T-helper 2 cell (primary cell): ENCODE measurements around the gene AGPAT2.
"Not testable (repeated sequence)": the region's sequence is repeated elsewhere in the genome, so short reads cannot be mapped to it uniquely, and the experiment has no call there.

Experiments
- DNase-seq, 5 experiments: peaks; one replicate each; pipeline versions ENCODE4 v3.0.0 to v3.0.0-alpha.2; 2012 to 2022

The AGPAT2 gene

DNA sequence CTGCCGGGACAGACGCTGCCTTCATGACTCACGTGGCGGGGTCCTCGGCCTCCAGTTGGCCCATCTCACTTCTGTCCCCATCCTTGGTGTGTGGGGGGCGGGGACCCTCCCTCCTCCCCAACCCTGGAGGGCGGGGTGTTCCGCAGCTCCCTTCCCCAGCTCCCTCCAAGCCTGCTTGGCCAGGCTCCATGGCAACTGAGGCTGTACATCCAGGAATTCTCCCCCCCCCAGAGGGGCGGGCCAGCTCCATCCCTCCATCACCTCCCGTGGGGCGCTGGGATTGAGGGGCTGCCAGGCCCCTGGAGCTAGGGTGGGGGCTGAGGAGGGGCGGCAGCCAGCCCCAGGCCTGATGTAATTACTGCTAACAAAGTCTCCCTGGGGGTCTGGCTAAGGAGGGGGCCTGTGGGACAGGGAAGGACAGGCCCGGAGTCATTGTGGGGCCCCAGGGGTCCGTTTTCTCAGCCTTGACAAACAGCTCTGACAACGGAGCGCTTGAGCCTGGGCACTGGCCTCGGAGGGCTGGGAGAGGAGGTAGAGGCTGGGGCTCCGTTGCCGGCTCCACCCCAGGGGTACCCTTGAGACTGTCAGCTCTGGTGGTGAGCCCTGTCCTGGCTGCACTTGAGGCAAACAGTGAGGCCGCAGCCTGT, 33.1 kb upstream of the AGPAT2 start:
- DNase-seq, result no peak

DNA sequence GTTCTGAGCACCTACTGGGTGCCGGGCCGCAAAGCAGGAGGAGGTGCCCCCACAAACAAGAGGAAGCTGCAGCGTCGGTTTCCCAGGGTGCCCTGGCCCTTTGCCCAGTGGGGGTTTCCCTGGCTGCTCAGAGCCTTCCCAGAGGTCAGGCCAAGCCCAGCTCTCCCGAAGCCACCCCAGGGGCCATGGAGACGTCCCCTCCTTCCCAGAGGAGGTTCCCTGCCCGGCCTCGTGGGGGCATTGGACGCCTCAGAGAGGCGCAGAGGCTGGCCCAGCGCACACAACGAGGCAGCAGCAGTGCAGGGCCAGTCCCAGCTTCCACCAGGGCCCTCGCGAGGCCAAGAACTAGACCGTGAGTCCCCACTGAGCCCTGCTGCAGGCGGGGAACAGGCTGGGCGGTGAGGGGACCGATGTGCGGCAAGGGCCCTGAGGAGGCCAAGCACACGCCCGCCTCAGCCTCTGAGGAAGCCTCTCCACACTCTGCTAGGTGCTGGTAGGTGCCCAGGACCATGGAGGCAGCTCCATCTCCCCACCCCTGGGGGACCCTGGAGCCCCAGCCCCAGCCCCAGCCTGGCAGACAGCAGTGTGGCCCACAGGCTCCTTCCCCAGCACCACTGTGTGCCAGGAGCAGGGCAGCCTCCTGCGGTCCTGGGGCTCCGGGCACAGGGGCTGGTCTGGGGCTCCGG, 32.1 kb upstream of the AGPAT2 start:
- DNase-seq, result peak in 1 of 5 experiments; percentile 34

DNA sequence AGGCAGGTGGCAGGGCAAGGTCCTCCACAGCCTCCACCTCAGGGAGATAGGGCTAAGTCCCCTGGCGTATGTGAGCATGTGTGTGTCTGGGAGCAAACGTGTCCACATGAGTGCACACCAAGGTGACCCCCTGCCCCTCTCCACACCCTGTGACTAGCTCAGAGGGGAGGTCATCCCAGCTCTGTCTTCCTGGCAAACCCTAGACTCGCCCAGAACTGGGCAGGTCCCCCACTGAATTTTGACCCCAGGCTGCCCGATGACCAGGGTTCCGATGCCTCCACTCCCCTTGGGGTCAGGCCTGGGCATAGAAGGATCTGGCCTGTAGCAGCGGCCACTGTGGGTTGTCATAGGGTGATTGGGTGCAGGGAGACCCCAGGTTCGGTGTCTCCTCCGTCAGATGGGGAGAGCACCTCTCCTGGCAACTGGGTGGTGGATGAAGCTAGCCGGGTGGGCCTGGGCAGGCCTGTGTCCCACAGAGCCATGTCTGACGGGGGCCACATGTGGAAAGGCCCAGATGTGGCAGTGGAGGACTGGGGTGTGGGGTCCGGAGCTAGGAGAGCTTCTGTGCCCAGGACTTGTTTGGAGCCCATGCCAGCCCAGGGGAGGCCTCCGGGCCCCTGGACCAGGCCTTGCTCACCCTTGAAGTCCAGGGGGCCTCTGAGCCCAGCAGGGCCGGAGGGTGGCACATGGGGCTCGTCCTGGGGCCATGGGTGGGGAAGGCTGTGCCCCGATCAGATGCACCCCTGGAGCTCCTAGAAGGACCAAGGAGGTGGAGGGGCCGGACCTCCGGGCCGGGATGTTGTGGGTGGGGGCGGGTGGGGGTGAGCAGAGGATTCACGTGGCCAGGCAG, 31.3 kb upstream of the AGPAT2 start:
- no peak for DNase-seq

DNA sequence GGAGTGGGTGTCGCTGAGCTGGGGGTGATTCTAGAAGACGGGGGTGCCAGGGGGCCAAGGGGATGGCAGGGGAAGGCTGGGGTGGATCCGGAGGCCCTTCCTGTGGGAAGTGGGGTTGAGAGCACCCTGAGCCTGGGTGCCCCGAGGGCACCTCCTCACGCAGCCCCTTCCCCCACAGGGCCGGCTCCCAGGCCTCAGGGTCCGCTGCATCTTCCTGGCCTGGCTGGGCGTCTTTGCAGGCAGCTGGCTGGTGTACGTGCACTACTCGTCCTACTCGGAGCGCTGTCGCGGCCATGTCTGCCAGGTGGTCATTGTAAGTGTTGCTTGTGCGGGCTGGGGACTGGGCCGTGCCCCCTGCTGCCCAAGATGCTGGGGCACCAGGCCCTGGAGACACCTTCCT, 30.1 kb upstream of the AGPAT2 start:
- DNase-seq, result no peak

DNA sequence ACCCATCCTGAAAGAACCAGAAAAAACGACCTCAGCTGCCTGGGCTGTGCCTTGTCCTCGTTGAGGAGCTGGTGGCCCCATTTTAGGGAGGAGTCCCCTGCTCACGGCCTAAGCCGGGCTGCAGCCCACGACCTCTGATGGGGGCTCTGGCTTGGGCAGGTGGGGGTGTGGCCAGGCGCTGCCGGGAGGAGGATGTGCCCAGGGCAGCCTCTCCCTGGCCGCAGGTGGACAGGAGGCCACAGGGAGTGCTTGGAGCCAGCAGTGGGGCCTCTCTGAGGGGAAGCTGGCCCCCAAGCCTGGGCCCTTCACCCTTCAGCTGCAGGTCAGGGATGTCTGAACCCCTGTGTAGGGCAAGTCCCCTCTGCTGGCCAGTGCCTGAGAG, 27.6 kb upstream of the AGPAT2 start:
- DNase-seq, result no peak

DNA sequence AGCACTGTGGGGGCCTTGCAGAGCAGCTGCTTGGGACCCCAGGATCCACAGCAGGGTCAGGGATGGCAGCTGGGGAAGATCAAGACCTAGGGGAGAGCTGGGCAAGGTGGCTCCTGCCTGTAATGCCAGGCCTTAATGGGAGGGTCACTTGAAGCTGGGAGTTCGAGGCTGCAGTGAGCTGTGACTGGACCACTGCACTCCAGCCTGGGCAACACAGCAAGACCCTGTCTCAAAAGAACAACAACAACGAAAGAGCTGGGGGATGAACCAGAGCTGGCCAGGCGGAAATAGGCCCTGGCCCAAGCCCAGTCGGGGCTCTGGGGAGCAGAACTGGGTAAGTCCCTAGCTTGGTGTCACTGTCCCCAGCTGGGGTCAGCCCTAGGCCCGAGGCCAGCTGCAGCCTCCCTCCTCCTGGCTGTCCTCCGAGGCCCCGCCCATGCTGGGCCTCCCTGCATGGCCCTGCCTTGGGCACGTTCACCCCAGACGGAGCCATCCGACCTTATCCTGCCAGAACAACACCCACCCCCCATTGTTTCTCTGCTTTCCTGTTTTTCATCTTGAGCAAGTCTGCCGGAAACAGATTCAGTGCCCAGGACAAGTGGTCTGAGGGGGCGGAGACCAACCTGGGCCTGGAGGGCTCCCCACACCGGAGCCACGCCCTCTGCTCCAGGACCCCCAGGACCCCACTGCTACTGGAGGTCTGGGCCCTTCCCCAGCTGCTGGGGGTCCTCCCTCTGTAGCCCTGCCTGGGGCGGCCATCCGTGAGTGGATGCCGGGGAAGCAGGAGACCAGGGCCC, 27.0 kb upstream of the AGPAT2 start:
- no peak for DNase-seq

DNA sequence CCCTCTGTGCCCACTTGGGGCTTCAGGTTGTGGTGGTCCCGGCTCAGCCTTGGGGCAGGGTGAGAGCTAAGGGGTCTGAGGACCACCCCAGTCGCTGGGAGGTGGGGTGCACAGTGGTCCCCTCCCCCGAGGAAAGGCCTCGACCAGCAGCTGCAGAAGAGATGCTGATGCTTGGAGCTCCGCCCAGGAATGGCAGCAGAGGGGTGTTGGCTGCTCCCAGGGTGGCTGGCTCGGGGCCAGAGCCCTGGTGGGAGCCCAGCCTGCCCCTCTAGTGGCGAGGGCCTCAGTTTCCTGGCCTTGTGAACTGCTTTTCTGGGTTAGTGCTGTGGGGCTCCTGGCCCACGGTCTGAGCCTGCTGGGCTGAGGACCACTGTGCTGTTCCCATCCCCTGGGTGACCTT, 26.3 kb upstream of the AGPAT2 start:
- no peak for DNase-seq

DNA sequence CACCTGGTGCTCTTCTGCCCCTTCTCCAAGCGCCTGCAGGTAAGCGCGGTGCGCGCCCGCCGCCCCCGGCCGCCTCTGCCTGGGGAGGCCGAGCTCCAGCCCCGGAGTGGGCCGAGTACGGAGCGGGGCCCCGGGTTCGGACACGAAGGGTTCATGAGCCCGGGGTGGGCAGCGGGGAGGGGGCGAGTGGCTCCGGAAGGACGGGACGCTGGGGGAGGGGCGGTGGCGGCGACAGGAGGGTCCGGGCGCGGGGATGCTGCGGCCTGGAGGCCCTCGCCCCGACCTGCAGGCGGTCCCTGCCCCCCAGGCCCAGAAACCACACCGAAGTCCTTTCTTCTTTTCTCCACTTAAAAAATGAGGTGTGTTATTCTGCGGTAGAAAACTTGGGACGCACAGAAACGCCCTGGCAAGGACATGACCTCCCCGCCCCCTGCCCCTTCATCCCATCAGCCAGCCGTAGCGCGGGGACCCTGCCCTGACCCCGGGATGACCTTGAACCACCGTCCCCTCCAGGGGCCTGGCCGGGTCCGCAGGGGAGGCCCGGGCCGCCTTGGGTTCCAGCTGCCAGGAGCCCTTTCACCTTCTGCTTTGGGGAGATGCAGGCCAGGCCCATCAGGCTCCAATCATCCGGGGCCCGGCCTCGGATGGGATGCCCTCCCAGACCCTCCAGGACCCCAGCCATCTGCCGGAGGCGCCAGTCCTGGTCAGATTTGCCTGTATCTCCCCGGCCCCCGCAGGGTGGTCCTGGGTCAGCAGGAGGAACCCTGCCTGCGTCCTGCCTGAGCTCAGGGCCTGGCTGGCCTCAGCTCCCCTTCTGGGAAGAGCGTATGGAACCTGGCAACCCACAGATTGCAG, 25.7 kb upstream of the AGPAT2 start:
- no peak for DNase-seq

DNA sequence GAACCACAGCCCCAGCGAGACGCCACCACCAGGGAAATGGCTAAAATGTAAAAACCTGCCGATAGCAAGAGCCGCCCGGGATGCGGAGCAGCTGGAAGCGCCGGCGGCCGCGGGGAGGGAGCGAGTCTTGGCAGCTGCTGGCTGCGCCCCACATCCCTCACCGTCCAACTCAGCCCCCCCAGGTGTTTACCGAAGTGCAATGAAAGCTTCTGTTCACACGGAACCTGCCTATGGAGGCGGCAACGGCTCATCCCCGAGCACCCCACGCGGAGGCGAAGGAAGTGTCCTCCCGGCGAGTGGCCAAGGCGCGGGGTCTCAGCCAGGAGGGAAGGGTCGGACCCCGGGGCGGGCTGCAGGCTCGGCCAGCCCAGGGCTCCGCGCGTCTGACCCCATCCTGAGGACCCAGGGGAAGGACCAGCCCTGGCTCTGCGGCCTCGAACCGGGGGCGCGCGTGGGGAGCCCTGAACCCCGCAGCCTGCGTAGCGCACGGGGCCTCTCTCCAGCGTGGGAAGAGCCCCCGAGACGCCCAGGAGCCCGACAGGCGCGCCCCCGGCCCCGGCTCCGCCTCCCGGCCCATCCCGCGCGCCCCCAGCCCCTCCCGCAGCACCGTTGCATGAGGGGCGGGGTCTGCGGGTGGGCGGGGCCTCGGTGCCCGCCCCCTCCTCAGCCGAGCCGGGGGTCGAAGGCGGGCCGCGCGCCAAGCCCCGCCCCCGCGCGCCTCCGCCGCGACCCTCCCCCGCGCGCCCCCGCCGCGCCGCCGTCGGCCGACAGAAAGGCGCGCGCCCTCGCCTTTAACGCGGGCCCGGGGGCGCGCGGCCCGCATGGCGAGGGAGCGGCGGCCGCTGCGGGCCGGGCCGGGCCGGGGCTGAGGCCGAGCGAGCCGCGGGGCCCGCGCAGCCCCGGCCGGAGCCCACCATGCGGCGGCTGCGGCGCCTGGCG, 24.8 kb upstream of the AGPAT2 start, which contains the start of gene DIPK1B:
TSS of gene DIPK1B (plus strand) at position 822 of the 939 bp plus-strand sequence. CDS start at position 916, 94 bp downstream.
- DNase-seq, result no peak

DNA sequence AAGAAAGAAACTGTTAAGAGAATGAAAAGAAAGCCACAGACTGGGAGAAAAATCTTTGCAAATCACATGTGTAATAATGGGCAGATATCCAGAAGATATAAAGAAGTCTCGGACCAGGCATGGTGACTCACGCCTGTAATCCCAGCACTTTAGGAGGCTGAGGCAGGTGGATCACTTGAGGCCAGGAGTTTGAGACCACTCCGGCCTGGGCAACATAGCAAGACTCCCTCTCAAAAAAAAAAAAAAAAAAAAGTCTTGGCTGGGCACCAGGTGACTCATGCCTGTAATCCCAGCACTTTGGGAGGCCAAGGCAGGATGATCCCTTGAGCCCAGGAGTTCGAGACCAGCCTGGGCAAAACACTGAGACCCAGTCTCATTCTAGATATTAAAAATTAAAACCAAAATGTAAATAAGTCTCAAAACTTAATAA, 24.0 kb upstream of the AGPAT2 start:
- not testable (repeated sequence) for DNase-seq

DNA sequence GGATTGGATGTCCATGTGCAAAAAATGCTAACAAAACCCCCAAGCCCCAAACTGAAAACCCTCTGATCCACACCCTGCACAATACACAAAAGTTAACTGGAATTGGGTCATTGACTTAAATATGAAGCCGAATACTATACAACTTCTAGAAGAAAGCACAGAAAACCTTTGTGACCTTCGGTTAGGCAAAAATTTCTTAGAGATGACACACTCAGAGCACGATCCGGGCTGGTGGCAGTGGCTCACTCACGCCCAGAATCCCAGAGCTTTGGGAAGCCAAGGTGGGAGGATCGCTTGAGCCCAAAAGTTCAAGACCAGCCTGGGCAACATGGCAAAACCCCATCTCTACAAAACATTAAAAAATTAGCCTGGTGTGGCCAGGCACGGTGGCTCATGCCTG, 23.3 kb upstream of the AGPAT2 start:
- DNase-seq, result no peak

DNA sequence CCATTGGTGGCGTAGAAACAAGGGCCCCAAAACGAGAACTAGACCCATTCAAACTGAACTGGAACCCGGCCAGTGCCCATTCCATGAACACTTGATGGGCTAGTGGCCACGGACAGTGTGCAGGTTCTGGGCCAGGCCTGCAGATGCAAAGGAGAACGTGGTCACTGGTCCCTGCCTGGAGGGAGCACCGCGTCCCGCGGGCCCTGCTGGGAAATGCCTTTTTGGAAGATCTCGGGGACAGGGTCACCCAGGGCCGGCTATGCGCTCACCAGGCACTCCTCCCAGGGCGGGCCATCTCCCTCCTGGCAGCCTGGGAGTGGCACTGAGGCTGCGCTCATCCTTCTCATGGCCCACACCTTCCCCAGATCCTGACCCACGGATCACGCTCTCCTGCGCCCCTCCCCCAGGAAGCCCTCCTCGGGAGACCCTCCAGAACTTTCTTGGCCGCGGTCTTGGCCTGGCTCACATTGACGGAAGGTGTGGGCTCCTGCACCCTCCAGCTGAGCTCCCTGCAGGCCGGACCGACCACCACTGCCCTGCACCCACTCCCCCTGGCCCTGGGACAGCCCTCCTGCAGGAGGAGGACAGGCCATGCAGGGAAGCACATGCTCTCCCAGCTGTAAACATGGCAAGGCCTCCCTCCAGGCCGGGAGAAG, 22.3 kb upstream of the AGPAT2 start:
- DNase-seq, result no peak

DNA sequence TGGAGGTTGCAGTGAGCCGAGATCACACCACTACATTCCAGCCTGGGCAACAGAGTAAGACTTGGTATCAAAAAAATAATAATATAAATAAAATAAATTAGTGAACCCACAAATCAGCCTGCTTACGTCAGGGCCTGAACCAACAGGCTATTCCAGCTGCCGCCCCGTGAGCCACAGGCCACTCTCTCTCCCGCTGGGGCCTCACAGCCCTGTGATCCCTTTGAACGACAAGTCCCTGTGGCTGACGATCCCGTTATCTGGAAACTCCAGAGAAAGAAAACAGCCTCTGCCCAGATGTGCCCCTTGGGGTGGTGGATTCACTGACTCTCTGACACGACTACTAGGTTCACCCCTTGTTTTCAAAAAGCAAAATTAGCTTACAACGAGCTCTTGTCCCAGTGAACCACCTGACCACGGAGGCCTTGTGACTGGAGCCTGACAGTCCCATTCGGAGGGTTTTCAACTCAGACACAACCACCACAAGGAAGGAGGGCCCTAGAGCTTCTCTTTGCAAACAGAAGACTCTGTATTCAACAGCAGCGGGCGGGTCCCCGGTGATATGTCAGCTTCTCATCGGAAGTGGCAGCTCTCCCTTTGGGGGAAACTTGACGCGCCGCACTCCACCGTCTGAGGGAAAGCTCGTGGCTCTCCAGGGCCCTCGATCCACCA, 20.7 kb upstream of the AGPAT2 start:
- no peak for DNase-seq

DNA sequence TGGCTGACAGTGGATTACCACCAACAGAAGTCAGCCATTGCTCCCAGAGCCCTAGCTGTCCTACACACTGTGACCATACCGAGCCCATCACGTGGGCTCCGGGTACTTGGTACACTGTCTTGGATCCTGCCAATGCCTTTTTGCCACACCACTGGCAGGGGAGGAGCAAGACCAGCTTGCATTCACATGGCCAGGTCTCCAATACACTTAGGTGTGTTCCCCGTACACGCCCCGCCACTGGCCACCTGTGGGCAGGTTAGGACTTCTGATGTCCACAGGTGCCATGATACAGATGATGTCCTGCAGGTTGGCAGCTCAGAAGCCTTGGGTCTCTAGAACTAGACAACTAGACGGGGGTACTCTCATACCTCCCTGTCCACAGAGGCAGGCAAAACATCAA, 19.8 kb upstream of the AGPAT2 start:
- no peak for DNase-seq

DNA sequence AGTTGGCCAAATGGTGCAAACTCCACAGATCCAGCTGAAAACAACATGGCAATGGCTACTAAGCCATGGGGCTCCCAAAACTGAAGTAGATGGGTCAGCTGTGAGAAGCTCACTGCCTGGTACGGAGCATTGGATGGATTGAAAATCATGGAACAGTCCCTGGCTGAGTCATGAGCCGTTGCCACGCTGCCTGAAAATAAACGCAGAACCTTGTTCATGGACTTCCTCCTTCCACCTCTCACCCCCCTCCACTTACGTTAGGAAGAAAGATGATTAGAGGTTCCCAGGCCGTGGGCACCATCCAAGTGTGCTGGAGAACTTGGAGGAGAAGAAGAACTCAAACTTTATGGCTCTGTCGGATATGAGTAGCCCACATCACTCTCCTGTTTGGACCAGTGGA, 18.3 kb upstream of the AGPAT2 start:
- no peak for DNase-seq

DNA sequence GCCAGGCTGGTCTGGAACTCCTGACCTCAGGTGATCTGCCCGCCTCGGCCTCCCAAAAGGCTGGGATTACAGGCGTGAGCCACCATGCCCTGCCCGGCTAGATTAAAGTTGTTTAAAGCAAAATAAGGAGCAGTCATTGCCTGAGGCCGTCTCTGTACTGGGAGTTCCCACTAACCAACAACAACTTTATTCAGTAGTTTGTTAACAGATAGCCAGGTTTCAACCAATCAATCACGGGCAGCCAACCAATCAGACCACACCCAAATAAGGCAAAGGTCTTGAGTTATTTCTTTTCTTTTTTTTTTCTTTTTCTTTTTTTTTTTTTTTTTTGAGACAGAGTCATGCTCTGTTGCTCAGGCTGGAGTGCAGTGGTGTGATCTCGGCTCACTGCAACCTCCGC, 17.5 kb upstream of the AGPAT2 start:
- DNase-seq, result not testable (repeated sequence)

DNA sequence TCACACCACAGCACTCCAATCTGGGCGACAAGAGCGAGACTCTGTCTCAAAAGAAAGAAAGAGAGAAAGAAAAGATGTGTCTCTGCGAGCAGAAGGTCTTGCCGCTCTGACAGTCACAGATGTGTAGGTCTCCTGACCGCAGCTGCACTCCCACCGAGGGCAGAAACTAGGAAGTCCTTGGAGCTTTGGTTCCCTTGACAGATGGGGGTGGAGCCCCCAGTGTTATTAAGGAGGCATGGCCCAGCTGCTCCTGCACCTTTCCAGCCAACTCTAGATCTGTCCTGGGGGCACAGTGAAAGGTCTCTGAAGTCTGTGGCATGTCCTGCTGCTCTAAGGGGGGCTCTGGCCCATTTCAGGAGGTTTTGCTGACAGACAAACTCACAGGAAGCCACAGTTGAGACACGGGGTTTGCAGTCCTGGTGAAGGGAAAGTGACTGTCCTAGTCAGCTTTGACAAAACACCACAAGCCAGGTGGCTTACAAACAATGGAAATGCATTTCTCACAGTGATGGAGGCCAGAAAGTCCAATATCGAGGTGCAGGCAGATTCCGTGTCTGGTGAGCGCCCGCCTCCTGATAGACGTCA, 16.1 kb upstream of the AGPAT2 start:
- DNase-seq, result no peak

DNA sequence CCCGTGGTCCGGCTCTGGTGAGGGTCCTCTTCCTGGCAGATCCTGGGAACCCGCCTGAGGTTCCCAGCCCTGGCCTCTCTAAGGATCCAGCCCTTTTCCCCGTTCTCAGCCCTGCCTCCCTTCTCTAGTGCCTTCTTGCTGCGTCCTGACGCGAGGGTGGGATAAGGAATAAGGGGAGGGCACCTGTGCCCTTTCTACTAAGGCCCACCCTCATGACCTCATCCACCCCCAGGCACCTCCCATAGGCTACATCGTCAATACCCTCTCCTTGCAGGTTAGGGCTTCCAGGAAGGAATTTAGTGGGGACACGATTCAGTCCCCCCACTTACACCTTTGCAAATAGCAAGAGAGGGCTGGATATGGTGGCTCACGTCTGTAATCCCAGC, 14.4 kb upstream of the AGPAT2 start:
- DNase-seq, result no peak
